ENCODE results near the gene TAS1R1.

DNA sequence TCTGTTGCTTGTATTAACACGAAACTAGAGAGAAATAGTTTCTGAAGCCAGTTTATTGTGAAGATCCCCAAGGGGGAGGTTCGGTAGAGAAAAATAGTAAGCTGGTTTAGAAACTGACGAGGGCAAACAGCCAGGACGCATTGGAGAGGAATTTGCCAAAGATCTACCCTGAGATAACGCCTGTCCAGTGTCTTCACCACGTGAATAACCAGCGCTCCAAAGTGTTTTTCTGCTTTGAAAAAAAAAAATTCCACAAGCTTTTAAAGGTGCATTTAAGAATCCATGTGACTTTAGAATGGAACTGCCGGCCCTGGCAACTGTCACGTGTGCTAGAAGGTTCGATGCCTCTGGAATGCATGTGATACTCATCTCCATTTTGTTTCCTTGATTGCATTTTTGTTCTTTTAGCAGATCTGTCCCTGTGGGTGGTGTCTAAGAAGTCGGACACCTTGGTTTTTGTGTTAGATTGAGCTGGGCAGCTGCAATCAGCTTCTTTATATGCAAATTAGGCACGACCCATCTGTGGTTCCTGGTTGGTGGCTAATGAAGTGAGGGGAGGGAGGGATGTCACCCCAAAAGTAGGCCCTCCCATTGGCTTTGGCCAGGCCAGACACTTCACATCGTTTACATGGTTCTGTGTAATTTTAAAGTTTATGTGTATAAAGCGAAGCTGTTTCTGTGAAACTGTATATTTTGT is 68.3 kb downstream of the TAS1R1 start:
- TF ChIP-seq, protein P1, sequence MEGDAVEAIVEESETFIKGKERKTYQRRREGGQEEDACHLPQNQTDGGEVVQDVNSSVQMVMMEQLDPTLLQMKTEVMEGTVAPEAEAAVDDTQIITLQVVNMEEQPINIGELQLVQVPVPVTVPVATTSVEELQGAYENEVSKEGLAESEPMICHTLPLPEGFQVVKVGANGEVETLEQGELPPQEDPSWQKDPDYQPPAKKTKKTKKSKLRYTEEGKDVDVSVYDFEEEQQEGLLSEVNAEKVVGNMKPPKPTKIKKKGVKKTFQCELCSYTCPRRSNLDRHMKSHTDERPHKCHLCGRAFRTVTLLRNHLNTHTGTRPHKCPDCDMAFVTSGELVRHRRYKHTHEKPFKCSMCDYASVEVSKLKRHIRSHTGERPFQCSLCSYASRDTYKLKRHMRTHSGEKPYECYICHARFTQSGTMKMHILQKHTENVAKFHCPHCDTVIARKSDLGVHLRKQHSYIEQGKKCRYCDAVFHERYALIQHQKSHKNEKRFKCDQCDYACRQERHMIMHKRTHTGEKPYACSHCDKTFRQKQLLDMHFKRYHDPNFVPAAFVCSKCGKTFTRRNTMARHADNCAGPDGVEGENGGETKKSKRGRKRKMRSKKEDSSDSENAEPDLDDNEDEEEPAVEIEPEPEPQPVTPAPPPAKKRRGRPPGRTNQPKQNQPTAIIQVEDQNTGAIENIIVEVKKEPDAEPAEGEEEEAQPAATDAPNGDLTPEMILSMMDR (IDR thresholded peaks at IDR 0.05), result no peak
- TF ChIP-seq POLR2A (IDR thresholded peaks at IDR 0.05), result no peak

All from body of pancreas (tissue), 4 donors.